Adrenal gland (tissue), 5 donors: ENCODE data around the gene OTUB1.

Source experiments
- POLR2A ChIP-seq, 2 donors: fragments of 450-650 bp; IDR thresholded peaks; one replicate each; pipeline ENCODE4 v1.6.1; 2017; ENCODE audit warnings: antibody characterized with exemption in 2 of 2, mild to moderate bottlenecking in 2 of 2, moderate library complexity in 1 of 2
- TF ChIP-seq, protein P1 (sequence below), 6 experiments: fragments of 450-650 bp in 4 of 6; fragments of 200-600 bp in 2 of 6; sonication (generic) in 1 of 6; IDR thresholded peaks; 1 replicate in 5 of 6; 2 replicates in 1 of 6; pipeline versions ENCODE4 v1.5.1 to v1.8.0; 2016 to 2021; ENCODE audit warnings: antibody characterized with exemption in 6 of 6, mild to moderate bottlenecking in 2 of 6, moderate library complexity in 1 of 6
- donor health status: DM: no; HTN: no; CAD: no.

DNA sequence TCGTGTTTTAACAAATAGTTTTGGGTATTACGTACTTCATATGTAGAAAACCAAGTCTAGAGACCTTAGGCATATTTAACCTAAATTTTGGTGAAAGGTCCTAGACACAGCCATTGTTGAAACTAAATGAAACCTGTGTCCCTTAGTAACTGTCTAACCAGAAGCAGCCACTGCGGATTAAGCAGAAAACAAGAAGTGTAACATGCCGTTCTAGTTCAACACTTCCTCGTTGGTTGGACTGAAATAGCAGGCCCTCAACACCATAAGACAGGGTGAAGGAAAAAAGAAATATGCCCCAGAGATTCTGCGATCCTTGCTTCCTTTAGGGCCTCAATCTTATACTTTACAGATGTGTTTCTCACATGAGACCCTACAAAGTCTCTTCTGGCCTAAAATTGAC lies 45.5 kb upstream of the OTUB1 start:
- TF ChIP-seq, protein P1, sequence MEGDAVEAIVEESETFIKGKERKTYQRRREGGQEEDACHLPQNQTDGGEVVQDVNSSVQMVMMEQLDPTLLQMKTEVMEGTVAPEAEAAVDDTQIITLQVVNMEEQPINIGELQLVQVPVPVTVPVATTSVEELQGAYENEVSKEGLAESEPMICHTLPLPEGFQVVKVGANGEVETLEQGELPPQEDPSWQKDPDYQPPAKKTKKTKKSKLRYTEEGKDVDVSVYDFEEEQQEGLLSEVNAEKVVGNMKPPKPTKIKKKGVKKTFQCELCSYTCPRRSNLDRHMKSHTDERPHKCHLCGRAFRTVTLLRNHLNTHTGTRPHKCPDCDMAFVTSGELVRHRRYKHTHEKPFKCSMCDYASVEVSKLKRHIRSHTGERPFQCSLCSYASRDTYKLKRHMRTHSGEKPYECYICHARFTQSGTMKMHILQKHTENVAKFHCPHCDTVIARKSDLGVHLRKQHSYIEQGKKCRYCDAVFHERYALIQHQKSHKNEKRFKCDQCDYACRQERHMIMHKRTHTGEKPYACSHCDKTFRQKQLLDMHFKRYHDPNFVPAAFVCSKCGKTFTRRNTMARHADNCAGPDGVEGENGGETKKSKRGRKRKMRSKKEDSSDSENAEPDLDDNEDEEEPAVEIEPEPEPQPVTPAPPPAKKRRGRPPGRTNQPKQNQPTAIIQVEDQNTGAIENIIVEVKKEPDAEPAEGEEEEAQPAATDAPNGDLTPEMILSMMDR (IDR thresholded peaks at IDR 0.05) = no peak
- TF ChIP-seq POLR2A (IDR thresholded peaks at IDR 0.05) = no peak
